Peyer's patch (tissue), 4 donors: ENCODE data around the gene DPF3.

ENCODE experiments used
- POLR2A ChIP-seq, 2 donors: fragments of 450-650 bp; IDR thresholded peaks; one replicate each; pipeline ENCODE4 v1.5.1; 2017; ENCODE audit warnings: antibody characterized with exemption in 2 of 2, mild to moderate bottlenecking in 2 of 2, moderate library complexity in 2 of 2
- TF ChIP-seq, protein P1 (sequence below), 6 experiments: fragments of 450-650 bp in 4 of 6; fragments of 200-600 bp in 2 of 6; sonication (generic) in 1 of 6; IDR thresholded peaks; one replicate each; pipeline ENCODE4 v1.5.1; 2017 to 2019; ENCODE audit warnings: antibody characterized with exemption in 6 of 6, mild to moderate bottlenecking in 3 of 6, moderate library complexity in 1 of 6

DNA sequence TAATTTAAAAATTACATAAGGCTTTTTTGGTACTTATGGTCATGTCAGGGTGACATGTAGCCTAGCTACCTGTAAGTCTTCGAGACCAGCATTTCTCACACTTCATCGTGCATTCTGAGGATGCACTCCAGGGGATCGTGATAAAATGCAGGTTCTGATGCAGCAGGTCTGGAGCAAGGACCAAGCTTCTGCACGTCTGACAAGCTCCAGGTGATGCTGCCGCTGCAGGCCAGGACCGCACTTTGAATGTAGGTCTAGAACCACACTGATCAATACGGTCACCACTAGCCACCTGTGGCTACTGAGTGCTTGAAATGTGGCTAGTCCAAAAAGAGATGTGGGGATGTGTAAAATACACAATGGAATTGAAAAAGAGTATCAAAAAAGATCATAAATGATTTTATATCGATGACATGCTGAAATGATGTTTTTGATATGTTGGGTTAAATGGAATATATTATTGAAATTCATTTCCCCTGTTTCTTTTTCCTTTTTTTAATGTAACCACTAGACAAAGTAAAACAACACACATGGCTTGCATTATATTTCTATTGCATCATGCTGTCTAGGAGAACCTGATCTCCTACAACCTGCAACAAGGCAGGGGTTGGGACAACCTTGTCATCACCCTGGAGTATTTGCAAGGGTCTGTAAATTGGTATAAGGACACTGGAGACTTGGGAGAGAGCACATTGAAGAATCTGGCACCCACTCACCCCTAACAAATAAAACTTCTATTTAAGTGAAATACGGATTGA lies 142.4 kb downstream of the DPF3 start:
- TF ChIP-seq, protein P1, sequence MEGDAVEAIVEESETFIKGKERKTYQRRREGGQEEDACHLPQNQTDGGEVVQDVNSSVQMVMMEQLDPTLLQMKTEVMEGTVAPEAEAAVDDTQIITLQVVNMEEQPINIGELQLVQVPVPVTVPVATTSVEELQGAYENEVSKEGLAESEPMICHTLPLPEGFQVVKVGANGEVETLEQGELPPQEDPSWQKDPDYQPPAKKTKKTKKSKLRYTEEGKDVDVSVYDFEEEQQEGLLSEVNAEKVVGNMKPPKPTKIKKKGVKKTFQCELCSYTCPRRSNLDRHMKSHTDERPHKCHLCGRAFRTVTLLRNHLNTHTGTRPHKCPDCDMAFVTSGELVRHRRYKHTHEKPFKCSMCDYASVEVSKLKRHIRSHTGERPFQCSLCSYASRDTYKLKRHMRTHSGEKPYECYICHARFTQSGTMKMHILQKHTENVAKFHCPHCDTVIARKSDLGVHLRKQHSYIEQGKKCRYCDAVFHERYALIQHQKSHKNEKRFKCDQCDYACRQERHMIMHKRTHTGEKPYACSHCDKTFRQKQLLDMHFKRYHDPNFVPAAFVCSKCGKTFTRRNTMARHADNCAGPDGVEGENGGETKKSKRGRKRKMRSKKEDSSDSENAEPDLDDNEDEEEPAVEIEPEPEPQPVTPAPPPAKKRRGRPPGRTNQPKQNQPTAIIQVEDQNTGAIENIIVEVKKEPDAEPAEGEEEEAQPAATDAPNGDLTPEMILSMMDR (IDR thresholded peaks at IDR 0.05), result no peak
- TF ChIP-seq POLR2A (IDR thresholded peaks at IDR 0.05), result no peak
